Measurements from ENCODE around the gene NECTIN2.

Gene NECTIN2

DNA sequence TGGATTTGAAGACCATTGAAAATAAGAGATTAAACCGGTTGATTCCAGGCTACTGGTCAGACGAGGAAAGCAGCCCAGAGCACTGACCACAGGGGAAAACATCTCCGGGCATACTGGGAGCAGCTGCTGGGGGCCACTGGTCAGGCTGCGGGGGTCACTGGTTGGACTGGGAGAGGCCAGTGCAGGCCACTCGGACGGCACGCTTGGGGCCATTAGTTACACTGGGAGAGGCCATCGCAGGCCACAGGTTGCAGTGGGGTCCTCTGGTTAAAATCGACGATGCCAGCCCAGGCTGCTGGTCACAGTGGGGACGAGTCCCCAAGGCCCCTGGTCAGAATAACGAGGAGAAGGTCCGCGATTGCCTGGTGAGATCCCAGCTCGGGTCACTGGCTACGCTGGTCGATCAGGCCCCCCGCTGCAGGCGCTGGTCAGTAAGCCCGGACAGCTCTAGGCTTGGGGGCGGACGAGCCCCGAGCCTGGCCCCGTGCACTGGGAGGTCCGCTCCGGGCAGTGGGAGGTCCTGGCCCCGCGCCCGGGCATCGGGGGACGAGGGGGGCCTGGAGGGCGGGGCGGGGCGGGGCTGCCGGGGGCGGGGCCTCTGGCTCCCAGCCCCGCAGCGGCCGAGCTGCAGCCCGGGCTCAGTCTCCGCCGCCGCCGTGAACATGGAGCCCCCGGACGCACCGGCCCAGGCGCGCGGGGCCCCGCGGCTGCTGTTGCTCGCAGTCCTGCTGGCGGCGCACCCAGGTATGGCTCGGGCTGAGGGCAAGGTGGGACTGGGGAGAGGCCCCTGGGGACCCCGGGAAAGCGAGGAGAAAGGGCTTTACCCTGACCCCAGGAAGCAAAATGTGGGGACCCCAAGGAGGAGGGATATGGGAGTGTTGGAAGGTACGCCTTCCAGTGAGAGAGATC lies 37.4 kb upstream of the NECTIN2 start, which contains the start of gene BCAM:
Gene BCAM, plus strand, starts transcription at position 641 of the 909 bp plus-strand sequence. Its CDS starts 22 bp downstream, at position 663.
- Histone ChIP-seq H3K79me2 (ENCODE audit: low read length) (no peaks in the 10 kb centered on the region), H4K20me1 (ENCODE audit: insufficient read depth, low read length) (no peaks in the 10 kb centered on the region), H3K27me3 (ENCODE audit: low read depth, low read length) (peaks cover 35% of the 10 kb centered on the region), H2AFZ (ENCODE audit: low read depth, low read length) (no peak within 1 kb of the TSS), H3K4me3 (ENCODE audit: low read length) (no peak within 1 kb of the TSS), H3K4me1 (ENCODE audit: low read length) (no peaks in the 10 kb centered on the region), H3K36me3 (replicated peaks; ENCODE audit: low read depth, low read length) (no peaks in the 10 kb centered on the region), H3K9ac (ENCODE audit: low read length) (no peak within 1 kb of the TSS), H3K9me3 (ENCODE audit: insufficient read depth, low read length) (no peaks in the 10 kb centered on the region), H3K4me2 (ENCODE audit: low read length) (no peak within 1 kb of the TSS), H3K27ac (ENCODE audit: low read length) (no peak within 1 kb of the TSS)
- no peak for TF ChIP-seq EZH2phosphoT487 (IDR thresholded peaks at IDR 0.05; ENCODE audit: low read depth)
- no peak for TF ChIP-seq CTCF (IDR thresholded peaks at IDR 0.05; ENCODE audit: low read depth, low read length)

DNA sequence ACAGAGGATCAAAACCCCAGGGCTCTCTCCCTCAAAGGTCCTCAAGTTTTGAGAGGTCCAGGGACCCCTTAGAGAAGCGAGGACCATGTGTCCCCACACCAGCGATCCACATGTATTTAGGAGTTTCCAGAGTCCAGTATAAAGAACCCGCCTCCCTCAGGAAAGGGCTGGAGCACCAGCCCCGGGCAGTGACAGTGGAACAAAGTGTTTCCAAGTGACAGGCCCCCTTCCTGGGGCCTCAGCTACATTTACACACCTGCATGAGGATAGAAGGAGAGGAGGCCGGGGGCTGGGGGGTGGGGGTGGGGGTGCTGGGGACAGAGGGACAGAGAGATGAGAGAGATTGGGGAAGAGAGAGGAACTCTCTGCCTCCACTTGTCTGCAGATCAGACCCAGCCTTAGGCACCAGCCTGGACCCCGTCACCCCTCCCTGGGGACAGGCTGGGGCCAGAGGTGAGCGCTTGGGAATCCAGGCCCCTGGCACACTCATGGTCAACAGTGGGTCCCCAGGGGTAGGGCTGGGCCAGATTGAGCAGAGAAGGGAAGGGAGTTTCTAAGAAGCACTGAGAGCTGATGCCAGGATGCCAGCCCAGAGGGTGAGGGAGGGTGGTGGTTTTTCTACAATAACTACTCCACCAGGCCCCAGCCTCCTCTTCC lies 36.4 kb upstream of the NECTIN2 start:
- TF ChIP-seq CTCF (IDR thresholded peaks at IDR 0.05; ENCODE audit: low read depth, low read length) (no peak), EZH2phosphoT487 (IDR thresholded peaks at IDR 0.05; ENCODE audit: low read depth) (no peak)
- H3K9me3 ChIP-seq (ENCODE audit: insufficient read depth, low read length), result no peaks in the 10 kb centered on the region
- H4K20me1 ChIP-seq (ENCODE audit: insufficient read depth, low read length), result no peaks in the 10 kb centered on the region
- H3K27me3 ChIP-seq (ENCODE audit: low read depth, low read length), result peaks cover 25% of the 10 kb centered on the region
- no peaks in the 10 kb centered on the region for H3K4me1 ChIP-seq (ENCODE audit: low read length)
- H2AFZ ChIP-seq (ENCODE audit: low read depth, low read length), result no peak overlapping the region
- H3K27ac ChIP-seq (ENCODE audit: low read length), result no peak overlapping the region
- no peak overlapping the region for H3K9ac ChIP-seq (ENCODE audit: low read length)
- no peaks in the 10 kb centered on the region for H3K79me2 ChIP-seq (ENCODE audit: low read length)
- no peaks in the 10 kb centered on the region for H3K36me3 ChIP-seq (replicated peaks; ENCODE audit: low read depth, low read length)
- no peak overlapping the region for H3K4me3 ChIP-seq (ENCODE audit: low read length)
- no peak overlapping the region for H3K4me2 ChIP-seq (ENCODE audit: low read length)

GRCh38 chr19:44810234-44811121 lies 35.6 kb upstream of the NECTIN2 start:
- H3K36me3 ChIP-seq (replicated peaks; ENCODE audit: low read depth, low read length), result no peaks in the 10 kb centered on the region
- no peak overlapping the region for H2AFZ ChIP-seq (ENCODE audit: low read depth, low read length)
- no peaks in the 10 kb centered on the region for H4K20me1 ChIP-seq (ENCODE audit: insufficient read depth, low read length)
- no peak overlapping the region for H3K4me2 ChIP-seq (ENCODE audit: low read length)
- no peak overlapping the region for H3K9ac ChIP-seq (ENCODE audit: low read length)
- H3K27me3 ChIP-seq (ENCODE audit: low read depth, low read length), result peaks cover 18% of the 10 kb centered on the region
- H3K27ac ChIP-seq (ENCODE audit: low read length), result no peak overlapping the region
- TF ChIP-seq EZH2phosphoT487 (IDR thresholded peaks at IDR 0.05; ENCODE audit: low read depth) (no peak), CTCF (IDR thresholded peaks at IDR 0.05; ENCODE audit: low read depth, low read length) (no peak)
- no peaks in the 10 kb centered on the region for H3K4me1 ChIP-seq (ENCODE audit: low read length)
- H3K79me2 ChIP-seq (ENCODE audit: low read length), result no peaks in the 10 kb centered on the region
- H3K4me3 ChIP-seq (ENCODE audit: low read length), result no peak overlapping the region
- no peaks in the 10 kb centered on the region for H3K9me3 ChIP-seq (ENCODE audit: insufficient read depth, low read length)
